IgD-negative memory B cell (primary cell): ENCODE results near the gene MAN1C1. TPM values are rescaled to one million over a fixed set of nuclear protein-coding genes. Genes with fewer than 3 reads are reported as not detected.

Source experiments
- H3K27ac Mint-ChIP-seq, 3 donors: one replicate each; pipeline ENCODE4 v1.8.0; 2020 to 2022; ENCODE audit warnings: mild to moderate bottlenecking in 3 of 3, mixed read lengths in 3 of 3, moderate library complexity in 1 of 3
- H3K27me3 Mint-ChIP-seq: one replicate; pipeline ENCODE4 v1.8.0; 2021; ENCODE audit warnings: mixed read lengths
- H3K36me3 Mint-ChIP-seq: one replicate; pipeline ENCODE4 v1.8.0; 2020; ENCODE audit warnings: mild to moderate bottlenecking, mixed read lengths
- H3K4me1 Mint-ChIP-seq, 3 donors: one replicate each; pipeline ENCODE4 v1.8.0; 2020 to 2022; ENCODE audit warnings: mixed read lengths in 3 of 3, mild to moderate bottlenecking in 1 of 3
- H3K4me3 Mint-ChIP-seq, 4 donors: one replicate each; pipeline ENCODE4 v1.8.0; 2020 to 2022; ENCODE audit warnings: mild to moderate bottlenecking in 4 of 4, mixed read lengths in 4 of 4, moderate library complexity in 3 of 4
- H3K9me3 Mint-ChIP-seq, 3 donors: one replicate each; pipeline ENCODE4 v1.8.0; 2020 to 2021; ENCODE audit warnings: mixed read lengths in 3 of 3, mild to moderate bottlenecking in 1 of 3
- polyA plus RNA-seq: library from polyadenylated mRNA; unstranded; fragments of 300-500 nt; fragmentation: Illumina TruSeq; gene quantifications from one replicate; pipeline ENCODE4 v1.2.3, GENCODE V29; 2021

The MAN1C1 gene
- polyA plus RNA-seq, 1 donor from 2014 or later, result 0.49 TPM

- Mint-ChIP-seq H3K27ac (no peak overlapping the region), H3K9me3 (no peaks in the 10 kb centered on the region), H3K27me3 (peaks cover 4% of the 10 kb centered on the region), H3K4me3 (peak overlapping the region in 1 of 4 donors; percentile 75), H3K36me3 (no peaks in the 10 kb centered on the region), H3K4me1 (peaks cover 10 to 23% (median 19%) of the 10 kb centered on the region in 3 donors)
Observed at GRCh38 chr1:25804964-25805862, 188.6 kb downstream of the MAN1C1 start.

DNA sequence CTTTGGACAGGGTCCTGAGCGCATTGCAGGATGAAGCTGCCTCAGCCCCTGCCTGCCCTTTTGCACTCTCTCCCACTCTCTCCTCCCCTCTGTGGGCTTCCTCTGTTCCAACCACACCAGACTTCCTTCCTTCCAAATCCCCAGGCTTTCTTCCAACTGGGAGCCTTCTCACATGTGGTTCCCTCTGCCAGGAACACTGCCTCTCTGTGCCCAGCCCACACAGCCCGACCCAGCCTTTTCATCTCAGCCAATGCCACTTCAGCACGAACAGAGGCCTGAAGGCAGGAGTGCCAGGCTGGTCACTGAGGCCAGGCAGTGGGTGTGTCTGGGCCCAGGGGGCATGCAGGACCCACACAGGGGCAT, 189.3 kb downstream of the MAN1C1 start:
- no peaks in the 10 kb centered on the region for H3K9me3 Mint-ChIP-seq
- no peak overlapping the region for H3K4me3 Mint-ChIP-seq
- no peak overlapping the region for H3K27ac Mint-ChIP-seq
- peaks cover 11 to 23% (median 19%) of the 10 kb centered on the region in 3 donors for H3K4me1 Mint-ChIP-seq
- peaks cover 4% of the 10 kb centered on the region for H3K27me3 Mint-ChIP-seq
- H3K36me3 Mint-ChIP-seq, result no peaks in the 10 kb centered on the region

- no peaks in the 10 kb centered on the region for H3K9me3 Mint-ChIP-seq
- peaks cover 15 to 24% (median 19%) of the 10 kb centered on the region in 3 donors for H3K4me1 Mint-ChIP-seq
- H3K27ac Mint-ChIP-seq, result no peak overlapping the region
- H3K36me3 Mint-ChIP-seq, result no peaks in the 10 kb centered on the region
- no peak overlapping the region for H3K4me3 Mint-ChIP-seq
- peaks cover 4% of the 10 kb centered on the region for H3K27me3 Mint-ChIP-seq
Observed at GRCh38 chr1:25806418-25806817, 189.8 kb downstream of the MAN1C1 start.

DNA sequence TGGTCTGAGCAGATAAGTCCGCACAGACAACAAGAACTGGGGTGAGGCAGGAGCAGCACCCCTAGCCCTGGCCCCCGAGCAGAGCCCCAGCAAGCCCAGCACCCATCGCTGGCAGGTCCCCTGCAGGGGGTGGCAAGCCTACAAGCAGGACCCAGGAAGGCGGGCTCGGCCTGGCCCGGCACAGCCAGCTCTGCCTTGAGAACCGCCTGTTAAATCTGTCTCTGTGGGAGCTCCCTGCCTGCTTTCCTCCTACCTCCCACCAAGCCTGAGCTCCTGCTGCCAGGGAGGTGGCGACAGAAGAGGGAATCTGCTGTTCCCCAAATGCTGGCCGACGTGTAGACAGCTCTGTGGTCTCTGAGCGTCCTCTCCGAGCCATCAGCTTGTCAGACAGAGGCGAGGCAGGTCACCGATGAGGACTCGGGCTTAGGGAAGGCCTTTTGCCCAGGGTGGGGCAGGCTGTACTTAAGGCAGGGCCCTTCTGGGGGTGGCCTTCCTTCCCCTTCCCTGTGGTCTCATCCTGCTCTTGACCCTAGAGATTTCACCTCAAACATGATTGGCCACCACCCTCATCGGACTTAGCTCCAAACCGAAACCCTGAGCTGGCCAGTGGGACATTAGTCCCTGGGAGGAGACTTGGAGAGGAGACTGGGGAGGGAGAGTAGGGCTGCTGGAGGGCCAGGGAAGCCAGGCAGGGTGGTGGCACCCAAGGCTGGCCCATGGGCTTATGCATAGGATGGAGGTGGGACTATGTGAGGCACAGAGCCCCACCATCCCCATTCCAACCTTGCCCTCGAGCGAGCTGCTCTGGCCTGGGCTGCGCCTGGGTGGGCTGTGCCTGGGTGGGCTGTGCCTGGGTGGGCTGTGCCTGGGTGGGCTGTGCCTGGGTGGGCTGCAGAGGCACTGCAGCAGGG, 191.1 kb downstream of the MAN1C1 start:
- H3K27ac Mint-ChIP-seq, result no peak overlapping the region
- no peaks in the 10 kb centered on the region for H3K9me3 Mint-ChIP-seq
- peaks cover 4% of the 10 kb centered on the region for H3K27me3 Mint-ChIP-seq
- H3K4me1 Mint-ChIP-seq, result peaks cover 12 to 22% (median 18%) of the 10 kb centered on the region in 3 donors
- no peaks in the 10 kb centered on the region for H3K36me3 Mint-ChIP-seq
- H3K4me3 Mint-ChIP-seq, result peak overlapping the region in 1 of 4 donors; percentile 52

DNA sequence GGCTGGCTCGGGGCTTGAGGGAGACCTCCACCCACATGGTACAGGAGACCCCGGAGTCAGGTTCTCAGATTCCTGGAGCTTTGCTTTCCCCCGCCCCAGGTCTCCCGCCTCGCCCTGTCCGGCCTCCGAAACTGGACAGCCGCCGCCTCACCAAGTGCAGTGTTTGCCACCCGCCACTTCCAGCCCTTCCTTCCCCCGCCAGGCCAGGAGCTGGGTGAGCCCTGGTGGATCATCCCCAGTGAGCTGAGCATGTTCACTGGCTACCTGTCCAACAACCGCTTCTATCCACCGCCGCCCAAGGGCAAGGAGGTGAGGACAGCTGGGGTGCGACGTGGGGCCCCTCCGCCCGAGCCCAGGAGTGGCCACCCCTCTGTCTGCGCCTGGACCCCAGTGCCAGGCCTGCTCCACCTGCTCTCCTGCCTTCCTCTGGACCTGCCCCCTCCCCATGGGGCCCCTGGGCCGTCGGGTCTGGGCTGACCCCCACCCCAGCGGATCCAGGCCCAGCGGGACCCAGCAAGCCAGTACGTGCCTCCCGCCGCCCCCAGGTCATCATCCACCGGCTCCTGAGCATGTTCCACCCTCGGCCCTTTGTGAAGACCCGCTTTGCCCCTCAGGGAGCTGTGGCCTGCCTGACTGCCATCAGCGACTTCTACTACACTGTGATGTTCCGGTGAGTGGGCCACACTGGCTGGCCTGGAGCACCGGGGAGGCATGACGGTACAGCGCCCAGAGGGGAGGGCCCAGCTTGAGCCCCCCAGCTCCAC, 192.1 kb downstream of the MAN1C1 start:
- no peaks in the 10 kb centered on the region for H3K36me3 Mint-ChIP-seq
- no peak overlapping the region for H3K4me3 Mint-ChIP-seq
- peaks cover 4% of the 10 kb centered on the region for H3K27me3 Mint-ChIP-seq
- peaks cover 8 to 16% (median 13%) of the 10 kb centered on the region in 3 donors for H3K4me1 Mint-ChIP-seq
- H3K9me3 Mint-ChIP-seq, result no peaks in the 10 kb centered on the region
- peak overlapping the region in 1 of 3 donors; percentile 77 for H3K27ac Mint-ChIP-seq

DNA sequence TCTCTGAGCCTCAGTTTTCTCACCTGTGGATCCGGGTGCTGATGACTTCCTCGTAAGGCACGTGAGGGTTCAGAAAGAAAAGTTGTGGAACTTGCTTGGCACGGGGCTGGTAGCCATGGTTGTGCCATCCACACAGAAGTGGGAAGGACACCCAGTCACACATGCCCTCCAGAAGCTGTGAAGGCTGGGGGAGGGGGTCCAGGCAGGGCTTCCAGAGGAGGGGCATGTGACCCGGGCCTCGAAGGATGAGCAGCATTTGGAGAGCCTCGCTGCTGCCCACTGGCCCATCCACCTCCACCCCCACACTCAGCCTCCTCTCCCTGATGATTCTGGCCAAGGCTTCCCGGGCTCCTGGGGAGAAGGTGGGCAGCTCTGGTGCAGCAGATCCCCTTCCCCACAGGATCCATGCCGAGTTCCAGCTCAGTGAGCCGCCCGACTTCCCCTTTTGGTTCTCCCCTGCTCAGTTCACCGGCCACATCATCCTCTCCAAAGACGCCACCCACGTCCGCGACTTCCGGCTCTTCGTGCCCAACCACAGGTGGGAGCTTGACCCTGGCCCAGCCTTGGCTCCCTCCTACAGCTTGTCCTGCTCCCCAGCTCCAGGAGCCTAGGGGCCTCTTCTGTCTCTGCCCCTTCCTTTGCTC, 192.8 kb downstream of the MAN1C1 start:
- Mint-ChIP-seq H3K4me3 (peak overlapping the region in 3 of 4 donors; percentile 61 to 90 (median 79)), H3K4me1 (peaks cover 8 to 15% (median 13%) of the 10 kb centered on the region in 3 donors), H3K27me3 (peaks cover 4% of the 10 kb centered on the region), H3K9me3 (no peaks in the 10 kb centered on the region), H3K27ac (peak overlapping the region; percentile 48 to 78 (median 77)), H3K36me3 (no peaks in the 10 kb centered on the region)

- Mint-ChIP-seq H3K4me3 (peak overlapping the region in 3 of 4 donors; percentile 61 to 90 (median 79)), H3K27me3 (peaks cover 4% of the 10 kb centered on the region), H3K9me3 (no peaks in the 10 kb centered on the region), H3K4me1 (peaks cover 8 to 14% (median 13%) of the 10 kb centered on the region in 3 donors), H3K36me3 (no peaks in the 10 kb centered on the region), H3K27ac (peak overlapping the region in 2 of 3 donors; percentile 48 to 78)
Observed at GRCh38 chr1:25809929-25810328, 193.3 kb downstream of the MAN1C1 start.

GRCh38 chr1:25810341-25811299, 194.0 kb downstream of the MAN1C1 start:
- Mint-ChIP-seq H3K9me3 (no peaks in the 10 kb centered on the region), H3K27ac (no peak overlapping the region), H3K36me3 (no peaks in the 10 kb centered on the region), H3K27me3 (peaks cover 2% of the 10 kb centered on the region), H3K4me1 (peaks cover 8 to 14% (median 13%) of the 10 kb centered on the region in 3 donors), H3K4me3 (peak overlapping the region in 3 of 4 donors; percentile 12 to 38 (median 27))

DNA sequence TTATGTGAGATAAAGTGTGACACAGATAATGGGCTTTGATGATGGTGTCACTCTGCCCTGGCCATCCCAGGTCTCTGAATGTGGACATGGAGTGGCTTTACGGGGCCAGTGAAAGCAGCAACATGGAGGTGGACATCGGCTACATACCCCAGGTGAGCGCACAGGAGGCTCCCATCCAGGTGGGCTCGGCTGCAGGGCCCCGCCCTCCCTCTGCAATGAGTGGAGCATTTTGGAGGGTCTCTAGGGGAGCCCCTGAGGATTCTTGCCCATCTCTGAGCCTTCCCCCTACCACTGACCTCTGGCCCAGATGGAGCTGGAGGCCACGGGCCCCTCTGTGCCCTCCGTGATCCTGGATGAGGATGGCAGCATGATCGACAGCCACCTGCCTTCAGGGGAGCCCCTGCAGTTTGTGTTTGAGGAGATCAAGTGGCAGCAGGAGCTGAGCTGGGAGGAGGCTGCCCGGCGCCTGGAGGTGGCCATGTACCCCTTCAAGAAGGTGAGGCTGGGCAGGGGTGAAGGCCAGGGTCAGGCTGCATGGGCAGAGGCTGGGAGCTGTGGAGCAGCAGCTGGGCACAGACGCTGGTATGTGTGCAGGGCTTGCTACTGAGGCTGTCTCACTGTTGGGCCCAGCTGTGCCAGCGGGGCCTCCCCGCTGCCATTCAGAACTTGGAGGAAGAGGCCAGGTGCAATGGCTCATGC, 194.9 kb downstream of the MAN1C1 start:
- no peaks in the 10 kb centered on the region for H3K27me3 Mint-ChIP-seq
- H3K27ac Mint-ChIP-seq, result no peak overlapping the region
- H3K4me3 Mint-ChIP-seq, result no peak overlapping the region
- no peaks in the 10 kb centered on the region for H3K9me3 Mint-ChIP-seq
- H3K4me1 Mint-ChIP-seq, result peaks cover 8 to 14% (median 13%) of the 10 kb centered on the region in 3 donors
- no peaks in the 10 kb centered on the region for H3K36me3 Mint-ChIP-seq

DNA sequence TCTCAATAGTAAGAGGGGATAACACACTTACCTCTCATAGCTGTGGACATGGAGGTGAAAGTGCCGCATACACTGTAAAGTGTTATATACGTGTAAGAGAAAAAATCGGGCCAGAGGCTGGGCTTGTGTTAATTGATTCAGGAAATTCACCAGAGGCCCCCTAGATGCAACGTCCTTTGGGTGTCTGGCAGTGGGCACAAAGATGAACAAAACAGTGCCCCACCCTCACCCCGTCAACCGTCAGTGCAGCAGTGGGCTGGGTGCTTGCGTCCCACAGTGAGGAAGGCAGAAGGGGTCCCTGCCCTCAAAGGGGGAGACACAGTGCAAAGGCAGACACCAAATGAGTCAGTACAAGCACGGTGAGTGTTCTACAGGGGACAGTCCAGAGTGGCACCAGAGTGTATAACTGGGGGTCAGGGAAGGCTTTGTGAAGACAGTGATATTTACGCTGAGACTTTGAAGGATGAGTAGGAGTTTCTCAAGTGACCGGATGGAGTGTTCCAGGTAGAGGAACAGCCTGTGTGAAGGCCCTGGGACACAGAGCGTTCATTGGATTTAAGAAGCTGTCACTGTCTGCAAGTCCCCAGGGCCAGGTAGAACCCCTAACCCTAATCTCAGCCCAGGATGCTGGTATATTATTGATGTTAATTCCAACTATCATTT, 196.6 kb downstream of the MAN1C1 start:
- no peaks in the 10 kb centered on the region for H3K27me3 Mint-ChIP-seq
- H3K9me3 Mint-ChIP-seq, result no peaks in the 10 kb centered on the region
- H3K27ac Mint-ChIP-seq, result no peak overlapping the region
- H3K4me3 Mint-ChIP-seq, result peak overlapping the region in 1 of 4 donors; percentile 83
- H3K4me1 Mint-ChIP-seq, result peaks cover 8 to 15% (median 9%) of the 10 kb centered on the region in 3 donors
- no peaks in the 10 kb centered on the region for H3K36me3 Mint-ChIP-seq

- H3K27me3 Mint-ChIP-seq, result no peaks in the 10 kb centered on the region
- H3K9me3 Mint-ChIP-seq, result no peaks in the 10 kb centered on the region
- no peak overlapping the region for H3K4me3 Mint-ChIP-seq
- H3K4me1 Mint-ChIP-seq, result peaks cover 9 to 21% (median 10%) of the 10 kb centered on the region in 3 donors
- H3K36me3 Mint-ChIP-seq, result no peaks in the 10 kb centered on the region
- no peak overlapping the region for H3K27ac Mint-ChIP-seq
Observed at GRCh38 chr1:25813734-25814471, 197.3 kb downstream of the MAN1C1 start.
